Vagina (tissue), 2 donors: ENCODE measurements around the gene SLC7A6OS. TPM values are rescaled to one million over a fixed set of nuclear protein-coding genes. Genes with fewer than 3 reads are reported as not detected.

Experiments used
- DNase-seq, 2 donors: peaks; one replicate each; pipeline ENCODE4 v3.0.0-alpha.2; 2017; ENCODE audit errors: extremely low spot score in 2 of 2
- H3K27ac ChIP-seq: fragments of 200-600 bp; sonication (generic); one replicate; pipeline ENCODE4 v1.5.1; 2019
- H3K27me3 ChIP-seq: fragments of 200-600 bp; sonication (generic); one replicate; pipeline ENCODE4 v1.5.1; 2019
- H3K36me3 ChIP-seq, 2 donors: fragments of 200-600 bp; sonication (generic); one replicate each; pipeline ENCODE4 v1.5.1; 2017 to 2019
- H3K4me1 ChIP-seq: fragments of 200-600 bp; sonication (generic); one replicate; pipeline ENCODE4 v1.5.1; 2019
- H3K4me3 ChIP-seq, 2 donors: fragments of 200-600 bp; sonication (generic); 1 replicate in 1 of 2; 2 replicates in 1 of 2; pipeline ENCODE4 v1.5.1; 2016 to 2019
- H3K9me3 ChIP-seq: fragments of 200-600 bp; sonication (generic); one replicate; pipeline ENCODE4 v1.5.1; 2019
- CTCF ChIP-seq, 3 experiments: fragments of 450-650 bp in 2 of 3; fragments of 200-600 bp in 1 of 3; sonication (generic) in 1 of 3; IDR thresholded peaks; one replicate each; pipeline ENCODE4 v1.5.1; 2017 to 2019; ENCODE audit warnings: antibody characterized with exemption in 3 of 3, mild to moderate bottlenecking in 2 of 3, moderate library complexity in 2 of 3
- POLR2A ChIP-seq, 2 donors: fragments of 450-650 bp; IDR thresholded peaks; one replicate each; pipeline ENCODE4 v1.6.1; 2017; ENCODE audit warnings: antibody characterized with exemption in 2 of 2, mild to moderate bottlenecking in 2 of 2, moderate library complexity in 2 of 2
- POLR2AphosphoS5 ChIP-seq, 2 donors: sonication (generic); formaldehyde crosslinking; IDR thresholded peaks; one replicate each; pipeline ENCODE4 v1.9.0; 2017; ENCODE audit warnings: antibody characterized with exemption in 2 of 2, mild to moderate bottlenecking in 2 of 2, low read depth in 1 of 2; ENCODE audit not compliant: insufficient read depth in 1 of 2
- intact Hi-C: fragments of 100-400 bp; cut with DNase I; formaldehyde crosslinking; loops from one replicate; pipeline ENCODE4 v1.15.1; 2023
- total RNA-seq: library from RNA; depleted of rRNA; stranded (reverse); fragments of >200 nt; gene quantifications from one replicate; pipeline ENCODE4 v1.2.3, GENCODE V29; 2016

Gene SLC7A6OS
- total RNA-seq, 1 donor from 2014 or later, result 15.5 TPM

GRCh38 chr16:68353366-68353765, 42.6 kb upstream of the SLC7A6OS start:
- intact Hi-C loops, result no loop called here
- H3K4me1 ChIP-seq, result no peaks in the 10 kb centered on the region
- H3K4me3 ChIP-seq, result no peak overlapping the region
- no peak overlapping the region for H3K27ac ChIP-seq
- DNase-seq, result no peak
- peaks cover 0 to 88% of the 10 kb centered on the region in 2 donors for H3K36me3 ChIP-seq
- TF ChIP-seq CTCF (IDR thresholded peaks at IDR 0.05), result no peak
- TF ChIP-seq POLR2A (IDR thresholded peaks at IDR 0.05), result no peak
- no peak for TF ChIP-seq POLR2AphosphoS5 (IDR thresholded peaks at IDR 0.05; ENCODE audit: insufficient read depth in 1 of 2, low read depth in 1 of 2)
- H3K27me3 ChIP-seq, result no peaks in the 10 kb centered on the region
- H3K9me3 ChIP-seq, result no peaks in the 10 kb centered on the region

GRCh38 chr16:68351991-68352431, 41.3 kb upstream of the SLC7A6OS start:
- no peaks in the 10 kb centered on the region for H3K27me3 ChIP-seq
- no peaks in the 10 kb centered on the region for H3K4me1 ChIP-seq
- DNase-seq, result no peak
- TF ChIP-seq CTCF (IDR thresholded peaks at IDR 0.05) (no peak), POLR2AphosphoS5 (IDR thresholded peaks at IDR 0.05; ENCODE audit: insufficient read depth in 1 of 2, low read depth in 1 of 2) (no peak), POLR2A (IDR thresholded peaks at IDR 0.05) (no peak)
- no peaks in the 10 kb centered on the region for H3K9me3 ChIP-seq
- intact Hi-C loops, result no loop called here
- no peak overlapping the region for H3K27ac ChIP-seq
- H3K36me3 ChIP-seq, result peaks cover 0 to 89% of the 10 kb centered on the region in 2 donors
- H3K4me3 ChIP-seq, result no peak overlapping the region

- TF ChIP-seq CTCF (IDR thresholded peaks at IDR 0.05) (no peak), POLR2AphosphoS5 (IDR thresholded peaks at IDR 0.05; ENCODE audit: insufficient read depth in 1 of 2, low read depth in 1 of 2) (no peak), POLR2A (IDR thresholded peaks at IDR 0.05) (no peak)
- Histone ChIP-seq H3K9me3 (no peaks in the 10 kb centered on the region), H3K27me3 (no peaks in the 10 kb centered on the region), H3K36me3 (peaks cover 0 to 86% of the 10 kb centered on the region in 2 donors), H3K4me3 (no peak overlapping the region), H3K27ac (no peak overlapping the region), H3K4me1 (no peaks in the 10 kb centered on the region)
- no peak for DNase-seq
- intact Hi-C loops, result no loop called here
Measured at GRCh38 chr16:68351463-68351862, 40.7 kb upstream of the SLC7A6OS start.

GRCh38 chr16:68350813-68351350, 40.1 kb upstream of the SLC7A6OS start:
- H3K36me3 ChIP-seq, result peaks cover 0 to 86% of the 10 kb centered on the region in 2 donors
- no peak for DNase-seq
- H3K4me1 ChIP-seq, result no peaks in the 10 kb centered on the region
- H3K27ac ChIP-seq, result no peak overlapping the region
- no peaks in the 10 kb centered on the region for H3K27me3 ChIP-seq
- intact Hi-C loops, result no loop called here
- H3K9me3 ChIP-seq, result no peaks in the 10 kb centered on the region
- TF ChIP-seq CTCF (IDR thresholded peaks at IDR 0.05) (no peak), POLR2A (IDR thresholded peaks at IDR 0.05) (no peak), POLR2AphosphoS5 (IDR thresholded peaks at IDR 0.05; ENCODE audit: insufficient read depth in 1 of 2, low read depth in 1 of 2) (no peak)
- H3K4me3 ChIP-seq, result no peak overlapping the region

- Histone ChIP-seq H3K9me3 (no peaks in the 10 kb centered on the region), H3K4me1 (no peaks in the 10 kb centered on the region), H3K36me3 (peaks cover 0 to 88% of the 10 kb centered on the region in 2 donors), H3K27ac (no peak overlapping the region), H3K4me3 (no peak overlapping the region), H3K27me3 (no peaks in the 10 kb centered on the region)
- TF ChIP-seq POLR2A (IDR thresholded peaks at IDR 0.05) (no peak), POLR2AphosphoS5 (IDR thresholded peaks at IDR 0.05; ENCODE audit: insufficient read depth in 1 of 2, low read depth in 1 of 2) (no peak), CTCF (IDR thresholded peaks at IDR 0.05) (no peak)
- DNase-seq, result no peak
- intact Hi-C loops, result no loop called here
Measured at GRCh38 chr16:68349838-68350410, 39.2 kb upstream of the SLC7A6OS start.
